HG03469 (cell line): ENCODE results near the gene ERG.

ENCODE experiments used
- ATAC-seq: cut with Tn5 transposase; IDR thresholded peaks from one replicate; pipeline ENCODE4 v1.9.1; 2021; ENCODE audit warnings: mild to moderate bottlenecking, moderate library complexity, moderate number of reproducible peaks; ENCODE audit not compliant: unreplicated experiment

ERG gene

GRCh38 chr21:38499296-38499695 lies 1.0 kb upstream of the ERG start:
- ATAC-seq = no peak

- ATAC-seq = no peak
Observed at GRCh38 chr21:38496224-38496623, 2.1 kb downstream of the ERG start.

- no peak for ATAC-seq
Observed at GRCh38 chr21:38495696-38496095, 2.6 kb downstream of the ERG start.

- ATAC-seq = no peak
Observed at GRCh38 chr21:38495242-38495641, 3.0 kb downstream of the ERG start.

- ATAC-seq = no peak
Observed at GRCh38 chr21:38494703-38495102, 3.6 kb downstream of the ERG start.

- no peak for ATAC-seq
Observed at GRCh38 chr21:38494251-38494642, 4.0 kb downstream of the ERG start.

GRCh38 chr21:38493549-38494250 lies 4.6 kb downstream of the ERG start:
- ATAC-seq = no peak

- ATAC-seq = no peak
Observed at GRCh38 chr21:38492007-38492406, 6.3 kb downstream of the ERG start.

GRCh38 chr21:38491536-38491935 lies 6.7 kb downstream of the ERG start:
- no peak for ATAC-seq

- ATAC-seq = no peak
Observed at GRCh38 chr21:38490411-38491020, 7.8 kb downstream of the ERG start.

- ATAC-seq = no peak
Observed at GRCh38 chr21:38489729-38490128, 8.5 kb downstream of the ERG start.

GRCh38 chr21:38489271-38489652 lies 9.0 kb downstream of the ERG start:
- no peak for ATAC-seq

- ATAC-seq = no peak
Observed at GRCh38 chr21:38488640-38489270, 9.5 kb downstream of the ERG start.

GRCh38 chr21:38487901-38488639 lies 10.2 kb downstream of the ERG start:
- ATAC-seq = no peak

- no peak for ATAC-seq
Observed at GRCh38 chr21:38486706-38487105, 11.6 kb downstream of the ERG start.

- ATAC-seq = no peak
Observed at GRCh38 chr21:38486221-38486620, 12.1 kb downstream of the ERG start.

- ATAC-seq = no peak
Observed at GRCh38 chr21:38479641-38480525, 18.4 kb downstream of the ERG start.

GRCh38 chr21:38478782-38479181 lies 19.5 kb downstream of the ERG start:
- ATAC-seq = no peak

- no peak for ATAC-seq
Observed at GRCh38 chr21:38477226-38477625, 21.1 kb downstream of the ERG start.

- ATAC-seq = no peak
Observed at GRCh38 chr21:38476385-38476784, 21.9 kb downstream of the ERG start.

- no peak for ATAC-seq
Observed at GRCh38 chr21:38475519-38475918, 22.8 kb downstream of the ERG start.
